ENCODE results near the gene NEFH.

DNA sequence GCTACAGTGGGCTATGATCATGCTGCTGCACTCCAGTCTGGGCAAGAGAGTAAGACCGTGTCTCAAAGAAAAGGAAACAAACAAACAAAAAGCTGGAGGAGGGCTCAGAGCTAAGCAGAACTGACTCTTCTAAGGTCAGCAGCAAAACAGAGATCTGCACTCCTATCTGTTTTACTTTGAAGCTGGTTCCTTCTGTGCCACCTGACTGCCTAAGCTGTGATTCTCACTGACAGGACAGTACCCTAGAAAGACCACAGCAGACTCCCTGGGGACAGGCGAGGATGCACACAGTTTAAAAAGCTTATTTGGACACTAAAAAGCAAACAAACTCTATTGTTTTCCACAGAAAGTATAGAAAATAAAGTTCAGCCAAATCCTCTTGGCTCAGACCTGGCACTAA lies 30.5 kb downstream of the NEFH start:
- TF ChIP-seq, protein P1, sequence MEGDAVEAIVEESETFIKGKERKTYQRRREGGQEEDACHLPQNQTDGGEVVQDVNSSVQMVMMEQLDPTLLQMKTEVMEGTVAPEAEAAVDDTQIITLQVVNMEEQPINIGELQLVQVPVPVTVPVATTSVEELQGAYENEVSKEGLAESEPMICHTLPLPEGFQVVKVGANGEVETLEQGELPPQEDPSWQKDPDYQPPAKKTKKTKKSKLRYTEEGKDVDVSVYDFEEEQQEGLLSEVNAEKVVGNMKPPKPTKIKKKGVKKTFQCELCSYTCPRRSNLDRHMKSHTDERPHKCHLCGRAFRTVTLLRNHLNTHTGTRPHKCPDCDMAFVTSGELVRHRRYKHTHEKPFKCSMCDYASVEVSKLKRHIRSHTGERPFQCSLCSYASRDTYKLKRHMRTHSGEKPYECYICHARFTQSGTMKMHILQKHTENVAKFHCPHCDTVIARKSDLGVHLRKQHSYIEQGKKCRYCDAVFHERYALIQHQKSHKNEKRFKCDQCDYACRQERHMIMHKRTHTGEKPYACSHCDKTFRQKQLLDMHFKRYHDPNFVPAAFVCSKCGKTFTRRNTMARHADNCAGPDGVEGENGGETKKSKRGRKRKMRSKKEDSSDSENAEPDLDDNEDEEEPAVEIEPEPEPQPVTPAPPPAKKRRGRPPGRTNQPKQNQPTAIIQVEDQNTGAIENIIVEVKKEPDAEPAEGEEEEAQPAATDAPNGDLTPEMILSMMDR (IDR thresholded peaks at IDR 0.05), result no peak
- TF ChIP-seq EP300 (IDR thresholded peaks at IDR 0.05), result no peak

All from sigmoid colon (tissue), 4 donors.